D721Med (cell line): ENCODE measurements around the gene TEC.

Source experiments
- DNase-seq: peaks from one replicate; pipeline ENCODE4 v3.0.0; 2011; ENCODE audit warnings: low spot score; ENCODE audit not compliant: insufficient read length
- FAIRE-seq: peaks from 2 replicates; lab custom pipeline; 2011; peaks lifted over from hg19 to GRCh38; lab: Jason Lieb, UNC
- TF ChIP-seq, protein P1 (sequence below): IDR thresholded peaks from 2 replicates; pipeline ENCODE4 v1.5.1; 2012; ENCODE audit warnings: mild to moderate bottlenecking, control low read depth; ENCODE audit not compliant: insufficient read depth; ENCODE audit errors: missing control alignments

The TEC gene

DNA sequence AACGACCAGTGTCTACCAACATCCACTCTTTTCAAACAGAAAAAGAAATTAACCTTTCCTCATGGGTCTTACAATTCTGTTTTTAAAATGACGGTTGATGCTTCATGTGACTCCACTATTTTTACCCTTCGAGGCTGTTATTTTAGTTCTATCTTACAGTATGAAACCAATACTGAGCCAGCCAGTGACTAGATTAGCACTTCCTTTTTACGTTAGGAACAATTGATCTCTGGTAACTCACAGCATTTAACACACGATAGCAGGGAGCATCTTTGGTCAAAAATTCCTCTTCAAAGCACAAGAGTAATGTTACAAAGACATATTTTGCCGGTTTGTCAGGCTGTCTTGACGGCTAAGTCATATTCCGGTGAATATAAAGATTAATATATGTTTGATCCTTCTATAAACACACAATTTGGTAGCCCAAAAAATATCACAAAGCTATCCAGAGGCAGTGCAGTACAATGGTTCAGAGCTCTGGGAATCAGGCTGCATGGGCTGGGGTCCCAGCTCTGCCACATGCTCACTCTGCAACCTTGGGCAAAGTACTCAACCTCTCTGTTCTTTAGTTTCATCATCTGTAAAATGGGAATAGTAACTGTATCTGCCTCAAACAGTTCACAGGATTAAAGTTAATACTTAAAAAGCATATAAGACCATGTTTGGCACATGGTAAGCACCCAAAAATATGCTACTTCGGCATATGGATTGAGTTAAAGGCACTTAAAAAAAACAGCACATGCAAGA lies 72.7 kb downstream of the TEC start:
- no peak for DNase-seq
- no peak for FAIRE-seq
- TF ChIP-seq, protein P1, sequence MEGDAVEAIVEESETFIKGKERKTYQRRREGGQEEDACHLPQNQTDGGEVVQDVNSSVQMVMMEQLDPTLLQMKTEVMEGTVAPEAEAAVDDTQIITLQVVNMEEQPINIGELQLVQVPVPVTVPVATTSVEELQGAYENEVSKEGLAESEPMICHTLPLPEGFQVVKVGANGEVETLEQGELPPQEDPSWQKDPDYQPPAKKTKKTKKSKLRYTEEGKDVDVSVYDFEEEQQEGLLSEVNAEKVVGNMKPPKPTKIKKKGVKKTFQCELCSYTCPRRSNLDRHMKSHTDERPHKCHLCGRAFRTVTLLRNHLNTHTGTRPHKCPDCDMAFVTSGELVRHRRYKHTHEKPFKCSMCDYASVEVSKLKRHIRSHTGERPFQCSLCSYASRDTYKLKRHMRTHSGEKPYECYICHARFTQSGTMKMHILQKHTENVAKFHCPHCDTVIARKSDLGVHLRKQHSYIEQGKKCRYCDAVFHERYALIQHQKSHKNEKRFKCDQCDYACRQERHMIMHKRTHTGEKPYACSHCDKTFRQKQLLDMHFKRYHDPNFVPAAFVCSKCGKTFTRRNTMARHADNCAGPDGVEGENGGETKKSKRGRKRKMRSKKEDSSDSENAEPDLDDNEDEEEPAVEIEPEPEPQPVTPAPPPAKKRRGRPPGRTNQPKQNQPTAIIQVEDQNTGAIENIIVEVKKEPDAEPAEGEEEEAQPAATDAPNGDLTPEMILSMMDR: no peak

DNA sequence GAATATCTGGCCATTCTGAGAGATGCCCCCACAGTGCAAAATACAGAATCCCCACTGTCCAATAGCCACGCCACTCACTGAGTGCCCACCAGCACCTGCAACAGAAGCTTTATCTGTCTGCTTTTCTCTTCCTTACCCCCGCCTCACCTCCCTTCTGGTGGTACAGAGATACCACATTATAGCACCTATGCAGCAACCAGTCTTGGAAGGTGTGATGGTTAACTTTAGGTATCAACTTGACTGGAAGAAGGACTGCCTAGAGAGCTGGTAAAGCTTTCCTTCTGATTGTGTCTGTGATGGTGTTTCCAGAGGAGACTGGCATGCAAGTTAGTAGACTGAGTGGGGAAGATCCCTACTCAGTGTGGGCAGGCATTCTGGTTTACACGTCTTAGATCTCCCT lies 73.8 kb downstream of the TEC start:
- DNase-seq (no peak), FAIRE-seq (no peak)
- TF ChIP-seq, protein P1: no peak

DNA sequence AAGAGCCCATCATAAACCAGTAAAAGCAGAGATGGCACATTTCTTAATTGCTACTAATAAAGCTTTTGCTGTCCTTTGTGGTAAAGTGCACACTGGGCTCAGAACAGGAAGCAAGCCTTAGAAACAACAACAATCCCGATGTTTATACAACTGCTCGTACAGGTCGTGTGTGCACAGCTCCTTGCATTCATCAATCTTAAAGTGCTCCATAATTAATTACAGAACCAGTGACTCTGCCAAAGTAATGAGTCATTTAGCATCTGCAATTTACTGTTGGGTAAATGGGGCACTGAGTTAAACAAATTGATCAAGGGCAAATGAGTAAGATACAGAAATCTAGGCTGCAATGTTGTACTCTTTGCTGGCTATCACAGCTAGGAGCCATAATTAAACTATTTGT lies 74.3 kb downstream of the TEC start:
- DNase-seq (no peak), FAIRE-seq (no peak)
- TF ChIP-seq, protein P1: no peak

DNA sequence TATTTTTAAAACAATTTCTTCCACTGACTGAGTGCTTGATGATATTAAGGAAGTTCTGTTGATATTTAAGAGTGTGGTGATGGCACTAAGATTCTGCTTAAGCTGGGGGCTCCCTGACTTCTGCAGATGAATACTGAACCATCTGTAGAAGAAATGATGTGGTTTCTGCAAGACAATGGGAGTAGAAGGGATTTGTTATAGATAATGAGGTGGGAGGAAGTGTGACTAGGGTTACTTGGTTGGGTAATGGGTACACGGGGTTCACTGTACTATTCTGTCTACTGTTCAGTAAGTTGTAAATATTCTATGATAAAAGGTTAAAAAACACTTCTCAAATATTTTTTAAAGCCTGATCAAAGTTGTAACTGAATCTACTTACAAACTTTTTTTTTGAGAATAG lies 74.7 kb downstream of the TEC start:
- DNase-seq (no peak), FAIRE-seq (no peak)
- TF ChIP-seq, protein P1: no peak

DNA sequence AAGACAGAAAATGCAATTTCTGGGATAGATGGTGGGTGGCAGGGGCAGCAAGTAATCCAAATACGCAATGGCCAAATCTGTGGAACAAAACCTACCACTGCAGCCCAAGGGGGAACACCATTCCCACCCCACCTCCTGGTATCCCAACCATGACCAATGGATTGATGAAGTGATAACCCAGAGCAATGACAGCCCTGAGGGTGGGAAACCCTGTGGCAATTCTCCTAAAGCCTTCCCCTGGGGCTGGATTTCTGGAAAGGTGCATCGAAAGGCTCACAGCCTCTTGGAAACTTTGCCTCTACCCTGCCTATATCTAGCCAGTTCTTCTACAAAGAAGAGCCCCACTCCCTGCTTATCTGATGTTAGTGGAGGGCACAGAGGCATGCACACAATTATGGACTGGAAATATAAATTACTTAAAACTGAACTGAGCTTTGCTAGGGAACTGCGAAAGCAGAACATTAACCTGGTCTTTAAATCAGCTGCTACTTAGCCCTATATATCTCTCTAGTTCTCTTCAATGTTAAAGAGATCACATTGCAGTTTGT lies 75.6 kb downstream of the TEC start:
- TF ChIP-seq, protein P1: no peak
- DNase-seq: no peak
- FAIRE-seq: no peak

DNA sequence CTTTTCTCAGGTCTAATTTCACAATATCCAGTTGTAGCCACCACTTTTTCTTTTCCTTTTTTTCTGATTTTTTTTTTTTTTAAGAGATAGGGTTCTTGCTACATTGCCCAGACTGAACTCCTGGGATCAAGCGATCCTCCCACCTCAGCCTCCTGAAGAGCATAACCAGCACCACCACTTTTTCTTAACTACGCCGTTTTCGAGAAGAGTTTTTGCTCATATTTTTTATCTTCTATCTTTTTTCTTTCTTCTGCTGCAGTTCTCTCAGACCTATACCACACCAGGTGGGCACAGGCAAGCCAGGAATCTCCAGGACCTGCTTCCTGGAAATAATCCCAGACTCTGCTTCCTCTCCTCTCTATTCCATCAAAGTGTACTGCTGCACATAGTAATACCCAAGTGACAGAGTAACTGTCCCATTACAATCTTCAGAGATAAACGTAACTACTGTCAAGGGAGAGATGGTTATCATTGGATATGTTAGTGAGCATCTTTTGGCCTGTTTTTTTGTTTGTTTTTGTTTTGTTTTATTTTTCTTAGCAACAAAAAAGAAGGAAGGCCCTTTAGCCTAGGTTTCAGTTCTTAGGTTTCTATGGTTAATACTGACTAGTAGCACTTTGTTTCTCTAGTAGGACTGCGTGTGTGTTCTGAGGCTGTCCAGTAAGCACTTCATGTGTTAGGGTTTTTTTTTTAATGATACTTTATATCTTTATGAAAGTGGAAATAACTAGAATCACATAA lies 76.4 kb downstream of the TEC start:
- TF ChIP-seq, protein P1: no peak
- DNase-seq (no peak), FAIRE-seq (no peak)

DNA sequence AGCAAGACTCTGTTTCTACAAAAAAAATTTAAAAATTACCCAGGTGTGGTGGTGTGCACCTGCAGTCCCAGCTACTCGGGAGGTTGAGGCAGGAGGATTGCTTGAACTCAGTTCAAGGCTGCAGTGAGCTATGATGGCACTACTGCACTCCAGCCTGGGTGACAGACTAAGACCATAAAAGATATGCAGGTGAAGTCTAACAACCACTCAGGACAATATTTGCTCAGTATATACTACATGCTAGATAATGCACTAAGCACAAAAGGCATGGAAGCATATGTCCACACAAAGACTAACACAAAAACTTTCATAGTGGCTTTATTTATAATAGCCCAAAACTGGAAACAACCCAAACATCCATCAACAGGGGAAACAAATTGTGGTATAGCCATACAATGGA lies 77.9 kb downstream of the TEC start:
- DNase-seq (no peak), FAIRE-seq (no peak)
- TF ChIP-seq, protein P1: no peak
